ENCODE results near the gene FBXL16.

The FBXL16 gene

GRCh38 chr16:720990-721764 is 15.6 kb upstream of the FBXL16 start, which contains the start of gene ANTKMT:
ANTKMT (plus strand) TSS chr16:721146; CDS start chr16:721275, 129 bp downstream.
- DNase-seq (ENCODE audit: low read depth), result peak; percentile 95
- TF ChIP-seq CTCF (IDR thresholded peaks at IDR 0.05; ENCODE audit: insufficient read depth, low read depth, low read length, missing control alignments), result no peak
- H3K4me3 ChIP-seq (ENCODE audit: low read depth, low read length), result peak within 1 kb of the TSS; percentile 86

- peak; percentile 21 for TF ChIP-seq CTCF (IDR thresholded peaks at IDR 0.05; ENCODE audit: insufficient read depth, low read depth, low read length, missing control alignments)
- peak; percentile 85 for DNase-seq (ENCODE audit: low read depth)
- H3K4me3 ChIP-seq (ENCODE audit: low read depth, low read length), result peak overlapping the region; percentile 86
These were observed 14.9 kb upstream of the FBXL16 start for GRCh38 chr16:720447-720989.

- no peak for TF ChIP-seq CTCF (IDR thresholded peaks at IDR 0.05; ENCODE audit: insufficient read depth, low read depth, low read length, missing control alignments)
- H3K4me3 ChIP-seq (ENCODE audit: low read depth, low read length), result peak overlapping the region; percentile 86
- no peak for DNase-seq (ENCODE audit: low read depth)
These were observed 14.3 kb upstream of the FBXL16 start for GRCh38 chr16:719815-720446.

GRCh38 chr16:718922-719321 is 13.3 kb upstream of the FBXL16 start:
- no peak for TF ChIP-seq CTCF (IDR thresholded peaks at IDR 0.05; ENCODE audit: insufficient read depth, low read depth, low read length, missing control alignments)
- DNase-seq (ENCODE audit: low read depth), result no peak
- H3K4me3 ChIP-seq (ENCODE audit: low read depth, low read length), result no peak overlapping the region

GRCh38 chr16:718389-718788 is 12.8 kb upstream of the FBXL16 start:
- DNase-seq (ENCODE audit: low read depth), result no peak
- no peak overlapping the region for H3K4me3 ChIP-seq (ENCODE audit: low read depth, low read length)
- no peak for TF ChIP-seq CTCF (IDR thresholded peaks at IDR 0.05; ENCODE audit: insufficient read depth, low read depth, low read length, missing control alignments)

GRCh38 chr16:717450-718245 is 12.0 kb upstream of the FBXL16 start:
- no peak for TF ChIP-seq CTCF (IDR thresholded peaks at IDR 0.05; ENCODE audit: insufficient read depth, low read depth, low read length, missing control alignments)
- no peak for DNase-seq (ENCODE audit: low read depth)

More at GRCh38 chr16:717450-718245, 12.0 kb upstream of the FBXL16 start:
- H3K4me3 ChIP-seq (ENCODE audit: low read depth, low read length), result no peak overlapping the region

All from GM12865 (cell line).